Panc1 (cell line): ENCODE data around the gene SND1. TPM values are rescaled to one million over a fixed set of nuclear protein-coding genes. Genes with fewer than 3 reads are reported as not detected.

Experiments used
- ATAC-seq: fragments of 200-7000 bp; cut with Tn5 transposase; 2 replicates; pipeline ENCODE4 v1.9.1; 2020; ENCODE audit warnings: mild to moderate bottlenecking, moderate library complexity
- BruUV-seq: library from RNA; stranded (reverse); fragments of 400-500 nt; replicated peaks from 2 replicates; lab custom pipeline; 2021; lab: Mats Ljungman, UMichigan
- CTCF ChIA-PET: fragments of 300-600 bp; sonication (Branson Sonifier 250); formaldehyde crosslinking; loops from one replicate; lab custom pipeline; 2022; ENCODE audit warnings: antibody characterized with exemption; lab: Charles Lee
- POLR2A ChIA-PET: fragments of 300-600 bp; sonication (Branson Sonifier 250); formaldehyde crosslinking; loops from one replicate; lab custom pipeline; 2022; ENCODE audit warnings: antibody characterized with exemption; lab: Charles Lee
- DNase-seq: peaks from one replicate; pipeline ENCODE4 v3.0.0-alpha.2; 2010; ENCODE audit warnings: low read depth, low spot score
- H3K27ac ChIP-seq: 2 replicates; pipeline ENCODE4 v1.5.1; 2011; ENCODE audit warnings: mild to moderate bottlenecking, low read length, inconsistent platforms
- H3K27me3 ChIP-seq: fragments of 200-500 bp; sonication (Bioruptor generic); 2 replicates; pipeline ENCODE4 v1.6.0; 2014; ENCODE audit warnings: low read length, inconsistent platforms; ENCODE audit not compliant: control insufficient read depth, insufficient read depth
- H3K36me3 ChIP-seq: fragments of 200-500 bp; sonication (Bioruptor generic); 2 replicates; pipeline ENCODE4 v1.5.1; 2014; ENCODE audit warnings: inconsistent platforms, mild to moderate bottlenecking, low read length, moderate library complexity; ENCODE audit not compliant: control insufficient read depth, insufficient read depth
- H3K4me1 ChIP-seq: 2 replicates; pipeline ENCODE4 v1.5.1; 2011; ENCODE audit warnings: inconsistent platforms, mild to moderate bottlenecking, low read length, moderate library complexity; ENCODE audit not compliant: control insufficient read depth, insufficient read depth
- H3K4me3 ChIP-seq, 2 experiments: 2 replicates each; pipeline ENCODE4 v1.5.1; 2011 to 2012; ENCODE audit warnings: low read depth in 2 of 2, low read length in 2 of 2, mild to moderate bottlenecking in 2 of 2, inconsistent platforms in 1 of 2, moderate library complexity in 1 of 2
- H3K9me3 ChIP-seq: fragments of 200-500 bp; sonication (Bioruptor generic); 2 replicates; pipeline ENCODE4 v1.5.1; 2014; ENCODE audit warnings: low read depth, mild to moderate bottlenecking, inconsistent platforms, low read length, moderate library complexity; ENCODE audit not compliant: control insufficient read depth, insufficient read depth
- POLR2AphosphoS5 ChIP-seq: IDR thresholded peaks from 2 replicates; pipeline ENCODE4 v1.6.1; 2012; ENCODE audit warnings: mild to moderate bottlenecking, low read depth, low read length, moderate library complexity
- SIN3A ChIP-seq: IDR thresholded peaks from 2 replicates; pipeline ENCODE4 v1.6.1; 2012; ENCODE audit warnings: low read depth, mild to moderate bottlenecking, low read length, moderate library complexity, borderline replicate concordance; ENCODE audit not compliant: insufficient read depth
- TCF7L2 ChIP-seq: IDR thresholded peaks from 2 replicates; pipeline ENCODE4 v1.6.1; 2011; ENCODE audit warnings: mild to moderate bottlenecking, low read depth, low read length, inconsistent platforms
- in situ Hi-C: cut with HindIII; loops from 2 replicates; pipeline ENCODE4 v1.10.0; 2016; ENCODE audit warnings: low sequenced_read_pairs, low pct_unique_long_range_greater_than_20kb
- intact Hi-C: fragments of 100-400 bp; cut with micrococcal nuclease; formaldehyde crosslinking; loops from one replicate; pipeline ENCODE4 v1.10.0; 2022; ENCODE audit not compliant: unreplicated experiment
- total RNA-seq: library from RNA; stranded (reverse); gene quantifications from one replicate; pipeline ENCODE4 v1.2.1, GENCODE V29; 2021; ENCODE audit not compliant: unreplicated experiment
- TF ChIP-seq, protein P1 (sequence below): fragments of 450-650 bp; IDR thresholded peaks from 2 replicates; pipeline ENCODE4 v1.5.1; 2017; ENCODE audit warnings: mild to moderate bottlenecking
- TF ChIP-seq, protein P2 (sequence below), 2 experiments: IDR thresholded peaks; 2 replicates each; pipeline ENCODE4 v1.6.1; 2011 to 2012; ENCODE audit warnings: low read depth in 2 of 2, control low read depth in 1 of 2, low read length in 1 of 2, mild to moderate bottlenecking in 1 of 2, moderate library complexity in 1 of 2; ENCODE audit not compliant: insufficient read depth in 1 of 2

Gene SND1
- total RNA-seq, 1 experiment from 2014 or later, result 176 TPM

GRCh38 chr7:127706766-127707165, 54.8 kb downstream of the SND1 start:
- no peak for ATAC-seq
- Histone ChIP-seq H3K9me3 (peaks cover 8% of the 10 kb centered on the region), H3K4me1 (peaks cover 4% of the 10 kb centered on the region), H3K27ac (no peak overlapping the region), H3K27me3 (no peaks in the 10 kb centered on the region), H3K4me3 (no peak overlapping the region), H3K36me3 (peaks cover 59% of the 10 kb centered on the region)
- no peak for DNase-seq
- in situ Hi-C loops (no loop called here), intact Hi-C loops (loop anchor here (5.0 kb wide), 1 partner anchor 501 kb away; no protein-coding TSS in a partner anchor)
- TF ChIP-seq, protein P1, sequence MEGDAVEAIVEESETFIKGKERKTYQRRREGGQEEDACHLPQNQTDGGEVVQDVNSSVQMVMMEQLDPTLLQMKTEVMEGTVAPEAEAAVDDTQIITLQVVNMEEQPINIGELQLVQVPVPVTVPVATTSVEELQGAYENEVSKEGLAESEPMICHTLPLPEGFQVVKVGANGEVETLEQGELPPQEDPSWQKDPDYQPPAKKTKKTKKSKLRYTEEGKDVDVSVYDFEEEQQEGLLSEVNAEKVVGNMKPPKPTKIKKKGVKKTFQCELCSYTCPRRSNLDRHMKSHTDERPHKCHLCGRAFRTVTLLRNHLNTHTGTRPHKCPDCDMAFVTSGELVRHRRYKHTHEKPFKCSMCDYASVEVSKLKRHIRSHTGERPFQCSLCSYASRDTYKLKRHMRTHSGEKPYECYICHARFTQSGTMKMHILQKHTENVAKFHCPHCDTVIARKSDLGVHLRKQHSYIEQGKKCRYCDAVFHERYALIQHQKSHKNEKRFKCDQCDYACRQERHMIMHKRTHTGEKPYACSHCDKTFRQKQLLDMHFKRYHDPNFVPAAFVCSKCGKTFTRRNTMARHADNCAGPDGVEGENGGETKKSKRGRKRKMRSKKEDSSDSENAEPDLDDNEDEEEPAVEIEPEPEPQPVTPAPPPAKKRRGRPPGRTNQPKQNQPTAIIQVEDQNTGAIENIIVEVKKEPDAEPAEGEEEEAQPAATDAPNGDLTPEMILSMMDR, result no peak
- no peak for TF ChIP-seq SIN3A
- TF ChIP-seq TCF7L2, result no peak
- TF ChIP-seq, protein P2, sequence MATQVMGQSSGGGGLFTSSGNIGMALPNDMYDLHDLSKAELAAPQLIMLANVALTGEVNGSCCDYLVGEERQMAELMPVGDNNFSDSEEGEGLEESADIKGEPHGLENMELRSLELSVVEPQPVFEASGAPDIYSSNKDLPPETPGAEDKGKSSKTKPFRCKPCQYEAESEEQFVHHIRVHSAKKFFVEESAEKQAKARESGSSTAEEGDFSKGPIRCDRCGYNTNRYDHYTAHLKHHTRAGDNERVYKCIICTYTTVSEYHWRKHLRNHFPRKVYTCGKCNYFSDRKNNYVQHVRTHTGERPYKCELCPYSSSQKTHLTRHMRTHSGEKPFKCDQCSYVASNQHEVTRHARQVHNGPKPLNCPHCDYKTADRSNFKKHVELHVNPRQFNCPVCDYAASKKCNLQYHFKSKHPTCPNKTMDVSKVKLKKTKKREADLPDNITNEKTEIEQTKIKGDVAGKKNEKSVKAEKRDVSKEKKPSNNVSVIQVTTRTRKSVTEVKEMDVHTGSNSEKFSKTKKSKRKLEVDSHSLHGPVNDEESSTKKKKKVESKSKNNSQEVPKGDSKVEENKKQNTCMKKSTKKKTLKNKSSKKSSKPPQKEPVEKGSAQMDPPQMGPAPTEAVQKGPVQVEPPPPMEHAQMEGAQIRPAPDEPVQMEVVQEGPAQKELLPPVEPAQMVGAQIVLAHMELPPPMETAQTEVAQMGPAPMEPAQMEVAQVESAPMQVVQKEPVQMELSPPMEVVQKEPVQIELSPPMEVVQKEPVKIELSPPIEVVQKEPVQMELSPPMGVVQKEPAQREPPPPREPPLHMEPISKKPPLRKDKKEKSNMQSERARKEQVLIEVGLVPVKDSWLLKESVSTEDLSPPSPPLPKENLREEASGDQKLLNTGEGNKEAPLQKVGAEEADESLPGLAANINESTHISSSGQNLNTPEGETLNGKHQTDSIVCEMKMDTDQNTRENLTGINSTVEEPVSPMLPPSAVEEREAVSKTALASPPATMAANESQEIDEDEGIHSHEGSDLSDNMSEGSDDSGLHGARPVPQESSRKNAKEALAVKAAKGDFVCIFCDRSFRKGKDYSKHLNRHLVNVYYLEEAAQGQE (IDR thresholded peaks at IDR 0.05; ENCODE audit: insufficient read depth in 1 of 2, low read depth in 2 of 2, low read length in 1 of 2), result no peak
- no peak for TF ChIP-seq POLR2AphosphoS5
- no TSS peak for BruUV-seq
- POLR2A ChIA-PET, result interaction anchor here (0.6 kb wide), 1 partner anchor 108 kb away, joined by 6 read pairs; no protein-coding TSS in a partner anchor
- CTCF ChIA-PET, result interaction anchor here (0.7 kb wide), 1 partner anchor 397 kb away, joined by 6 read pairs; no protein-coding TSS in a partner anchor

DNA sequence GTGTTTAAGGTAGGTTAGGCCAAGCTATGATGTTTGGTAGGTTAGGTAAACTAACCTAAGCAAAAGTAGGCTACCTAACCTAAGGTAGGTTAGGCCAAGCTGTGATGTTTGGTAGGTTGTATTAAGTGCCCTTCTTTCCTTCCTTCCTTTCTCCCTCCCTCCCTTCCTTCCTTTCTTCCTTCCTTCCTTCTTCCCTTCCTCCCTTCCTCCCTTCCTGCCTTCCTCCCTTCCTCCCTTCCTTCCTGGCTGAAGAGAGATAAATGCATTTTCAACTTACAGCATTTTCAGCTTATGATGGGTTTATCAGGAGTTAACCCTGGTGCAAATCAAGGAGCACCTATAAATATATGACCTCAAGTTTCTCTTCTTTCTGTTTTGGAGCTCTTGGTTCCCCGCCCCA, 56.2 kb downstream of the SND1 start:
- H3K4me1 ChIP-seq, result peaks cover 4% of the 10 kb centered on the region
- TF ChIP-seq, protein P2 (IDR thresholded peaks at IDR 0.05; ENCODE audit: insufficient read depth in 1 of 2, low read depth in 2 of 2, low read length in 1 of 2), result no peak
- TF ChIP-seq SIN3A, result no peak
- TF ChIP-seq TCF7L2, result no peak
- TF ChIP-seq, protein P1, result no peak
- TF ChIP-seq POLR2AphosphoS5, result no peak
- intact Hi-C loops, result loop anchor here (5.0 kb wide), 1 partner anchor 499 kb away; no protein-coding TSS in a partner anchor
- BruUV-seq, result no TSS peak
- no peak for DNase-seq
- ChIA-PET POLR2A (no interaction called here), CTCF (interaction anchor here (0.6 to 2.3 kb wide), 3 partner anchors 71 to 502 kb away, joined by 7 to 13 read pairs (median 7); no protein-coding TSS in a partner anchor)
- H3K4me3 ChIP-seq, result no peak overlapping the region
- no peaks in the 10 kb centered on the region for H3K27me3 ChIP-seq
- no peak for ATAC-seq
- H3K9me3 ChIP-seq, result peaks cover 8% of the 10 kb centered on the region
- H3K27ac ChIP-seq, result no peak overlapping the region
- in situ Hi-C loops, result no loop called here
- H3K36me3 ChIP-seq, result peaks cover 51% of the 10 kb centered on the region
